ENCODE data around the gene AIFM2.
A peak's percentile ranks its signal among the peaks of the same experiment; 100 is the strongest.
"Not testable (repeated sequence)": the region's sequence is repeated elsewhere in the genome, so short reads cannot be mapped to it uniquely, and the experiment has no call there.

AIFM2 gene

GRCh38 chr10:70121281-70121949, 11.2 kb downstream of the AIFM2 start:
- no peak for DNase-seq

- no peak for DNase-seq
These were observed 12.2 kb downstream of the AIFM2 start for GRCh38 chr10:70120417-70120816.

- no peak for DNase-seq
These were observed 13.0 kb downstream of the AIFM2 start for GRCh38 chr10:70119623-70120022.

GRCh38 chr10:70119197-70119596, 13.4 kb downstream of the AIFM2 start:
- no peak for DNase-seq

- no peak for DNase-seq
These were observed 14.4 kb downstream of the AIFM2 start for GRCh38 chr10:70118196-70118595.

- no peak for DNase-seq
These were observed 15.0 kb downstream of the AIFM2 start for GRCh38 chr10:70117646-70118045.

GRCh38 chr10:70115948-70116682, 16.5 kb downstream of the AIFM2 start:
- DNase-seq, result peak; percentile 51

GRCh38 chr10:70114902-70115301, 17.7 kb downstream of the AIFM2 start:
- no peak for DNase-seq

- no peak for DNase-seq
These were observed 20.6 kb downstream of the AIFM2 start for GRCh38 chr10:70112071-70112470.

GRCh38 chr10:70111496-70111895, 21.1 kb downstream of the AIFM2 start:
- no peak for DNase-seq

GRCh38 chr10:70109064-70109729, 23.4 kb downstream of the AIFM2 start:
- DNase-seq, result no peak

- peak; percentile 48 for DNase-seq
These were observed 25.4 kb downstream of the AIFM2 start for GRCh38 chr10:70106958-70107791.

GRCh38 chr10:70101668-70102067, 31.0 kb downstream of the AIFM2 start:
- DNase-seq, result no peak

- not testable (repeated sequence) for DNase-seq
These were observed 31.5 kb downstream of the AIFM2 start for GRCh38 chr10:70101068-70101562.

GRCh38 chr10:70098271-70098670, 34.4 kb downstream of the AIFM2 start:
- no peak for DNase-seq

GRCh38 chr10:70097459-70097858, 35.2 kb downstream of the AIFM2 start:
- DNase-seq, result no peak

GRCh38 chr10:70096705-70097420, 35.8 kb downstream of the AIFM2 start:
- no peak for DNase-seq

- no peak for DNase-seq
These were observed 36.5 kb downstream of the AIFM2 start for GRCh38 chr10:70096016-70096704.

- no peak for DNase-seq
These were observed 38.4 kb downstream of the AIFM2 start for GRCh38 chr10:70094250-70094649.

GRCh38 chr10:70093335-70093944, 39.2 kb downstream of the AIFM2 start:
- no peak for DNase-seq

GRCh38 chr10:70092389-70092718, 40.3 kb downstream of the AIFM2 start:
- DNase-seq, result no peak

All from RPMI8226 (cell line).